ENCODE measurements around the gene FTO.

FTO gene

GRCh38 chr16:53711390-53711789, 7.4 kb downstream of the FTO start:
- no peak for DNase-seq (ENCODE audit: low read depth in 3 of 3)

GRCh38 chr16:53712065-53712464, 8.1 kb downstream of the FTO start:
- no peak for DNase-seq (ENCODE audit: low read depth in 3 of 3)

- no peak for DNase-seq (ENCODE audit: low read depth in 3 of 3)
These were observed 9.6 kb downstream of the FTO start for GRCh38 chr16:53713403-53714204.

GRCh38 chr16:53714205-53715022, 10.5 kb downstream of the FTO start:
- DNase-seq (ENCODE audit: low read depth in 3 of 3): no peak

GRCh38 chr16:53715023-53715384, 11.0 kb downstream of the FTO start:
- no peak for DNase-seq (ENCODE audit: low read depth in 3 of 3)

- DNase-seq (ENCODE audit: low read depth in 3 of 3): no peak
These were observed 13.6 kb downstream of the FTO start for GRCh38 chr16:53717577-53717976.

- no peak for DNase-seq (ENCODE audit: low read depth in 3 of 3)
These were observed 17.1 kb downstream of the FTO start for GRCh38 chr16:53721017-53721416.

- DNase-seq (ENCODE audit: low read depth in 3 of 3): no peak
These were observed 22.7 kb downstream of the FTO start for GRCh38 chr16:53726625-53727024.

GRCh38 chr16:53730693-53731092, 26.7 kb downstream of the FTO start:
- no peak for DNase-seq (ENCODE audit: low read depth in 3 of 3)

GRCh38 chr16:53732296-53732929, 28.5 kb downstream of the FTO start:
- DNase-seq (ENCODE audit: low read depth in 3 of 3): no peak

- no peak for DNase-seq (ENCODE audit: low read depth in 3 of 3)
These were observed 31.0 kb downstream of the FTO start for GRCh38 chr16:53734908-53735307.

- DNase-seq (ENCODE audit: low read depth in 3 of 3): no peak
These were observed 32.3 kb downstream of the FTO start for GRCh38 chr16:53736297-53736696.

GRCh38 chr16:53737552-53737951, 33.6 kb downstream of the FTO start:
- DNase-seq (ENCODE audit: low read depth in 3 of 3): no peak

GRCh38 chr16:53740476-53740875, 36.5 kb downstream of the FTO start:
- DNase-seq (ENCODE audit: low read depth in 3 of 3): no peak

GRCh38 chr16:53740933-53741531, 37.1 kb downstream of the FTO start:
- DNase-seq (ENCODE audit: low read depth in 3 of 3): no peak

GRCh38 chr16:53741546-53741945, 37.6 kb downstream of the FTO start:
- DNase-seq (ENCODE audit: low read depth in 3 of 3): no peak

GRCh38 chr16:53743149-53743566, 39.2 kb downstream of the FTO start:
- no peak for DNase-seq (ENCODE audit: low read depth in 3 of 3)

GRCh38 chr16:53744449-53744848, 40.5 kb downstream of the FTO start:
- no peak for DNase-seq (ENCODE audit: low read depth in 3 of 3)

GRCh38 chr16:53745086-53745485, 41.1 kb downstream of the FTO start:
- no peak for DNase-seq (ENCODE audit: low read depth in 3 of 3)

GRCh38 chr16:53745753-53746266, 41.9 kb downstream of the FTO start:
- no peak for DNase-seq (ENCODE audit: low read depth in 3 of 3)

- DNase-seq (ENCODE audit: low read depth in 3 of 3): no peak
These were observed 48.6 kb downstream of the FTO start for GRCh38 chr16:53752560-53752959.

GRCh38 chr16:53753431-53753830, 49.5 kb downstream of the FTO start:
- no peak for DNase-seq (ENCODE audit: low read depth in 3 of 3)
